MM.1S (cell line): ENCODE results near the gene CNNM2.

Experiments
- CTCF ChIP-seq: fragments of 300-600 bp; sonication (generic); IDR thresholded peaks from 2 replicates; pipeline ENCODE4 v1.5.1; 2016; ENCODE audit warnings: antibody characterized with exemption, low read length, mixed read lengths
- EZH2 ChIP-seq: fragments of 300-600 bp; sonication (generic); optimal IDR thresholded peaks from 2 replicates; pipeline ENCODE3; 2017; ENCODE audit warnings: low read depth, mild to moderate bottlenecking, antibody characterized with exemption, low read length, mixed read lengths
- EZH2phosphoT487 ChIP-seq: fragments of 300-600 bp; sonication (generic); IDR thresholded peaks from 2 replicates; pipeline ENCODE4 v1.6.1; 2018; ENCODE audit warnings: antibody characterized with exemption, low read length

GRCh38 chr10:102984086-102984485 lies 66.0 kb downstream of the CNNM2 start:
- TF ChIP-seq CTCF = no peak
- no peak for TF ChIP-seq EZH2
- TF ChIP-seq EZH2phosphoT487 = no peak
